ENCODE results near the gene CCT7.

DNA sequence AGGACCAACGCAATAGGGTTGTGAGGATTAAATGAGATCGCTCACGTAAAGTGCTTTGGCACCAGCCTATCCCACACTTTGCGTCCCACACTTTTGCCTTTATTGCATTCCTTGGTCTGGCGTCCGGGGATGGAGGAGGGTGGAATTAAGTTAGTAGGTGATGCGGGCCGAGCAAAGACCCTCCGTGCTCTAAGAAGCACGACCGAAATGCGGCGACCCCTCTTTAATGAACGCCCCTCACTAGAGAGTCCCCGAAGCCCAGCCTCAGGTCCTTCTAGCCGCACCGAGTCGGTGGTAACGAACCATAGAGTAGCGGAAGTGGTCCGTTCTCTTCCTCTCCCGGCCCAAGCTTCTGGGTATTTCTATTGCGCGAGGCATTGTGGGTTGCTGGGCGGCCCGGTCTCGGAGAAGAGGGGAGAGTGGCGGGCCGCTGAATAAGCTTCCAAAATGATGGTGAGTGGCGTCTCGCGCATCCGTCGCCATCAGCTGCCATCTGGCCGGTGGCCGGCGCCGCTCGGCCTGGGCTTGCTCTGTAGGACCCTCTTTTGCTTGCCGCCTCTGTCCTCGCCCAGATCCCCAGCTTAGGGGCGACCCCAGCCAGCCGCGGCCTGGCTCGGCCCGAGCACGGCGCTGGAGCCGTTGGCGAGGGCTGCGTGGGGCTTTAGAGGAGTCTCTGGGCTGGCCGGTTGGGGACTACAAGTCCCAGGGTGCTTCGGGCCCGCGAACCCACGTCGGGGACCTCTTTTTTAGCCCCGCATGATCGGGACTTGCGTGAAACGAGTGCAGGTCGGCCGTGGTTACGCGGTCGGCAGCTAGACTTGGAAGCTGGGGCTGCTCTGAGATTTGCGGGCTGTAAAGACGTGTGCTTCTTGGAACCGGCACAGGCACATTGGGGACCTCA, at the start of gene CCT7:
- TF ChIP-seq, protein P1, sequence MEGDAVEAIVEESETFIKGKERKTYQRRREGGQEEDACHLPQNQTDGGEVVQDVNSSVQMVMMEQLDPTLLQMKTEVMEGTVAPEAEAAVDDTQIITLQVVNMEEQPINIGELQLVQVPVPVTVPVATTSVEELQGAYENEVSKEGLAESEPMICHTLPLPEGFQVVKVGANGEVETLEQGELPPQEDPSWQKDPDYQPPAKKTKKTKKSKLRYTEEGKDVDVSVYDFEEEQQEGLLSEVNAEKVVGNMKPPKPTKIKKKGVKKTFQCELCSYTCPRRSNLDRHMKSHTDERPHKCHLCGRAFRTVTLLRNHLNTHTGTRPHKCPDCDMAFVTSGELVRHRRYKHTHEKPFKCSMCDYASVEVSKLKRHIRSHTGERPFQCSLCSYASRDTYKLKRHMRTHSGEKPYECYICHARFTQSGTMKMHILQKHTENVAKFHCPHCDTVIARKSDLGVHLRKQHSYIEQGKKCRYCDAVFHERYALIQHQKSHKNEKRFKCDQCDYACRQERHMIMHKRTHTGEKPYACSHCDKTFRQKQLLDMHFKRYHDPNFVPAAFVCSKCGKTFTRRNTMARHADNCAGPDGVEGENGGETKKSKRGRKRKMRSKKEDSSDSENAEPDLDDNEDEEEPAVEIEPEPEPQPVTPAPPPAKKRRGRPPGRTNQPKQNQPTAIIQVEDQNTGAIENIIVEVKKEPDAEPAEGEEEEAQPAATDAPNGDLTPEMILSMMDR (IDR thresholded peaks at IDR 0.05; ENCODE audit: control extremely low read depth in 1 of 3, insufficient read depth in 1 of 3, low read depth in 1 of 3, low read length in 3 of 3), result no peak
- TF ChIP-seq KDM5A (IDR thresholded peaks at IDR 0.05; ENCODE audit: low read length), result no peak
- no peak for TF ChIP-seq SUZ12 (IDR thresholded peaks at IDR 0.05; ENCODE audit: low read length)
- peak; percentile 94 to 98 for TF ChIP-seq POLR2A (IDR thresholded peaks at IDR 0.05; ENCODE audit: control extremely low read depth in 1 of 2, low read depth in 2 of 2, low read length in 2 of 2)
- TF ChIP-seq RFX5 (IDR thresholded peaks at IDR 0.05; ENCODE audit: borderline replicate concordance, low read depth, low read length), result no peak
- peak; percentile 55; the same call in 1 of the 2 replicates for TF ChIP-seq SP1 (IDR thresholded peaks at IDR 0.05; ENCODE audit: low read depth, low read length)
- peak; percentile 100 for TF ChIP-seq PHF8 (conservative IDR thresholded peaks at IDR 0.05; ENCODE audit: low read depth, low read length)

Data from H1 (cell line).